Nephron (organoid): ENCODE results near the gene NTM.

Source experiments
- H3K27ac Mint-ChIP-seq, 3 experiments: 2 replicates each; pipeline ENCODE4 v1.8.0; 2020; ENCODE audit warnings: mixed read lengths in 3 of 3, mild to moderate bottlenecking in 2 of 3, moderate library complexity in 1 of 3
- H3K27me3 Mint-ChIP-seq: 2 replicates; pipeline ENCODE4 v1.8.0; 2021; ENCODE audit warnings: low read depth, mild to moderate bottlenecking, moderate library complexity, mixed read lengths
- H3K36me3 Mint-ChIP-seq: 2 replicates; pipeline ENCODE4 v1.8.0; 2020; ENCODE audit warnings: low read depth, mixed read lengths
- H3K4me1 Mint-ChIP-seq: 2 replicates; pipeline ENCODE4 v1.8.0; 2020; ENCODE audit warnings: mixed read lengths
- H3K4me3 Mint-ChIP-seq, 3 experiments: 2 replicates each; pipeline ENCODE4 v1.8.0; 2020; ENCODE audit warnings: mild to moderate bottlenecking in 3 of 3, mixed read lengths in 3 of 3, moderate library complexity in 2 of 3
- H3K9me3 Mint-ChIP-seq: 2 replicates; pipeline ENCODE4 v1.8.0; 2020; ENCODE audit warnings: mixed read lengths
- TF ChIP-seq, protein P1 (sequence below), 3 experiments: fragments of 200-600 bp; sonication (generic); IDR thresholded peaks; one replicate each; pipeline ENCODE4 v1.5.0; 2021; ENCODE audit warnings: antibody characterized with exemption in 3 of 3; ENCODE audit not compliant: unreplicated experiment in 3 of 3

The NTM gene

DNA sequence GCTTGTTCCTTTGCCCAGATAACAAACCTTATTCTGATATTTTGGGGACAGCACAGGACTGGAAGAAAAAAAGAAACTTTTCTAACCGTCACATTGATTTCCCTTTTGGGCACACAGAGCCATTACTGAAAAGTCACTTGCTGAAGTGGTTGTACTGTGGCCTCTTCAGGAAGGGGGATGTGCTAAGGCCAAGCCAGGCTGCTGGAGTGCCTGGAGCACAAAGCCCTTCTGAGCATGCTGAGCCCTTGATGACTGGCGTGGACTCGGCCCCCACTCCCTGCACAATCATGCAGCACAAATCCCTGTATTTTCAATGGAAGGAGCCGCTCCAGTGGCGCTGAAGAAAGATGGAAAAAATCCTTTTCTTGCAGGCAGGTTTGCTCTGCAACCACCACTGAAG is 164.2 kb downstream of the NTM start:
- H3K4me1 Mint-ChIP-seq = peaks cover 25% of the 10 kb centered on the region
- no peak overlapping the region for H3K27ac Mint-ChIP-seq
- no peak overlapping the region for H3K4me3 Mint-ChIP-seq
- peaks cover 5% of the 10 kb centered on the region for H3K9me3 Mint-ChIP-seq
- TF ChIP-seq, protein P1, sequence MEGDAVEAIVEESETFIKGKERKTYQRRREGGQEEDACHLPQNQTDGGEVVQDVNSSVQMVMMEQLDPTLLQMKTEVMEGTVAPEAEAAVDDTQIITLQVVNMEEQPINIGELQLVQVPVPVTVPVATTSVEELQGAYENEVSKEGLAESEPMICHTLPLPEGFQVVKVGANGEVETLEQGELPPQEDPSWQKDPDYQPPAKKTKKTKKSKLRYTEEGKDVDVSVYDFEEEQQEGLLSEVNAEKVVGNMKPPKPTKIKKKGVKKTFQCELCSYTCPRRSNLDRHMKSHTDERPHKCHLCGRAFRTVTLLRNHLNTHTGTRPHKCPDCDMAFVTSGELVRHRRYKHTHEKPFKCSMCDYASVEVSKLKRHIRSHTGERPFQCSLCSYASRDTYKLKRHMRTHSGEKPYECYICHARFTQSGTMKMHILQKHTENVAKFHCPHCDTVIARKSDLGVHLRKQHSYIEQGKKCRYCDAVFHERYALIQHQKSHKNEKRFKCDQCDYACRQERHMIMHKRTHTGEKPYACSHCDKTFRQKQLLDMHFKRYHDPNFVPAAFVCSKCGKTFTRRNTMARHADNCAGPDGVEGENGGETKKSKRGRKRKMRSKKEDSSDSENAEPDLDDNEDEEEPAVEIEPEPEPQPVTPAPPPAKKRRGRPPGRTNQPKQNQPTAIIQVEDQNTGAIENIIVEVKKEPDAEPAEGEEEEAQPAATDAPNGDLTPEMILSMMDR (IDR thresholded peaks at IDR 0.05; ENCODE audit: unreplicated experiment in 3 of 3) = no peak
- H3K36me3 Mint-ChIP-seq = no peaks in the 10 kb centered on the region
- H3K27me3 Mint-ChIP-seq = peaks cover 47% of the 10 kb centered on the region

DNA sequence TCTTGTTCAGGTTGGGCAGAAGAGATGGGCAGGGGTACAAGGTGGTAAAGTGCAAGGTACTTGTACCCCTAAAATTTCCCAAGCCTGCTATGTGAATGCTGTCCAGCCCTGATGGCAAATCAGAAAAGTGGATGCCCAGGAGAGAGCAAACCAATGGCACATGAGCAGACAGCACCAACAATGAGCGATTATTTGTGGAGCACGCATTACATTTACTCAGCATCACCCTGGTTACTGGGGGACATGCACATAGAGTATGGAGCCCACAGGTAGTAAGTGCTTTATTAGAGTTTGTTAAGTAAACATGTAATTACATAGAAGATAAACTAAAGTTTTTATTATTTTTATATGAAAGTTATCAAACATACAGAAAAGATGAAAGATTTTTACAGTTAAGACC is 165.7 kb downstream of the NTM start:
- TF ChIP-seq, protein P1 (IDR thresholded peaks at IDR 0.05; ENCODE audit: unreplicated experiment in 3 of 3) = no peak
- Mint-ChIP-seq H3K4me3 (no peak overlapping the region), H3K4me1 (peaks cover 21% of the 10 kb centered on the region), H3K27me3 (peaks cover 42% of the 10 kb centered on the region), H3K36me3 (no peaks in the 10 kb centered on the region), H3K9me3 (peaks cover 8% of the 10 kb centered on the region), H3K27ac (no peak overlapping the region)

DNA sequence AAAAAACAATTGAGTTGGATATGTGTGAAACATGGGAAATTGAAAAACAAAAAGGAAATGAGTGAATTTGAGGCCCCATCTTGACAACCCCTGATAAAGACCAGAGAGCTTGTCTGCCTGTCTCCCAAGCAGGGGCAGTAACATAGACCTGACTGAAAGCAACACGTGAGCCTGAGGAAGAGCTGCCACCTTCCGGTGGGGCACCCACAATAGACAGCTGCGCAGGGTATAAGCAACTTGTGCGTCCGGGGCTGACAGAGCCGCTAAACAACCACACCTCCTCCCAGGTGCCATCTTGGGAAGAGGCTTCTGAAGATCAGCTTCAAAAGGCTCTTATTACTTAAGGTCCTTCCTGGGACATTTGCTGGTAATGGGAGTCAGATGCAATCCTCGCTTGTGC is 166.8 kb downstream of the NTM start:
- Mint-ChIP-seq H3K27me3 (peaks cover 33% of the 10 kb centered on the region), H3K9me3 (peaks cover 15% of the 10 kb centered on the region), H3K36me3 (peaks cover 4% of the 10 kb centered on the region), H3K4me1 (peaks cover 21% of the 10 kb centered on the region), H3K4me3 (no peak overlapping the region), H3K27ac (no peak overlapping the region)
- TF ChIP-seq, protein P1 (IDR thresholded peaks at IDR 0.05; ENCODE audit: unreplicated experiment in 3 of 3) = no peak

DNA sequence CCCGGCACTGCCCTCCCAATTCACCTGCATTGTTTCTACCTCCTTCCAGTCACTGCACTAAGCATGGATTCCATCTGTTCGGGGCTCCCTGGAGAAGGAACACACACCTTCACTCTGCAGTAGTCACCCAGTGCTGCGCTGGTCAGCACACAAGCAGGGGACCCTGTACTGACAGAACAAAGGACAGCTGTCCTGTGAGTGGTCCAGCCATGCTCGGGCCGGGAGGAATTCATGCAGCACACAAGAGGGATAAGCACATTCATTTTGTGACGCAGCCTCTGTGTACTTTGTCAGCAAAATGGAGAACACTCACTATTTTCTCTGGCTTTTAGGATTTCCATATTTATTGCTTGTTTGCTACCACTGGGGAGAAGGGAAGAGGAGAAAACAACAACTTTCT is 167.3 kb downstream of the NTM start:
- Mint-ChIP-seq H3K9me3 (peaks cover 15% of the 10 kb centered on the region), H3K27me3 (peaks cover 36% of the 10 kb centered on the region)

DNA sequence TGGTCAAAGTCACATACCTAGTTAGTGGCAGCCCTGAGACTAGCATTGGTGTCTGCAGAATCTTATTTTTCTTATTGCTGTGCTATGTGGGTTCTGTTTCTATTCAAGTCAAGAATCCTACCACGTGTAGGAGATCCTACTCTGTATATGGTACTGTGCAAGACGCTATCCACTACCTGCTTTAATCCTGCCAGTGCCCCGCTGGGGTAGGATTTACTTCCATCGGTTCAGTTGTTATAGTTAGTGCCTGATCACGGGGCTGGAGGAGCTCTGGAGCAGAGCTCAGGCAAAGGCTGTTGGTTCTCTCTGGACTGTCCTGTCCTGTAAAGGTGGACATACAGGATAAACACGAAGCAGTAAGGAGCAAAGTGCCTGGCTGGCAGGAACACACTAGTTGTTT is 167.9 kb downstream of the NTM start:
- Mint-ChIP-seq H3K27me3 (peaks cover 39% of the 10 kb centered on the region), H3K9me3 (peaks cover 15% of the 10 kb centered on the region), H3K4me3 (no peak overlapping the region), H3K4me1 (peaks cover 19% of the 10 kb centered on the region), H3K36me3 (peaks cover 4% of the 10 kb centered on the region), H3K27ac (no peak overlapping the region)
- TF ChIP-seq, protein P1 (IDR thresholded peaks at IDR 0.05; ENCODE audit: unreplicated experiment in 3 of 3) = no peak

More for the DNA sequence above, 167.3 kb downstream of the NTM start:
- TF ChIP-seq, protein P1 (IDR thresholded peaks at IDR 0.05; ENCODE audit: unreplicated experiment in 3 of 3) = no peak
- peaks cover 19% of the 10 kb centered on the region for H3K4me1 Mint-ChIP-seq
- H3K27ac Mint-ChIP-seq = no peak overlapping the region
- H3K36me3 Mint-ChIP-seq = peaks cover 4% of the 10 kb centered on the region
- no peak overlapping the region for H3K4me3 Mint-ChIP-seq

DNA sequence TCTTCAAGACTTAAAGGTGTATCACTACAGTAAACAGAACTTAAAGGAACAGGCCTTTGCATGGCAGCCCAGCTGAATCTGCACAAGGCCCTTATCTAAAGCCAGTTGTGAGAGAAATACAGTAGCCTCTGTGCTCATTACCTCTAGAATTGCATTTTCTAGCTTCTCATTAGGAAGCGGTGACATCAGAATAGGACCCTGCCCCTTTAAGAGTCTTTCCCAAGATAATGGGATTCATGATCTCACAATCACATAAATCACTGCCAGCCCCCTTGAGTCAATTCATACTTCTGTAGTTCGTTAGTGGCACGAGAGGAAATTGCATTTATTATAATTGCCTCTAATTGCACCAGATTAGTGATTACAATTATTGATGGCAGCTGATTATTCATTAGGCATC is 170.3 kb downstream of the NTM start:
- Mint-ChIP-seq H3K36me3 (peaks cover 4% of the 10 kb centered on the region), H3K4me3 (no peak overlapping the region), H3K27ac (no peak overlapping the region), H3K4me1 (peaks cover 15% of the 10 kb centered on the region), H3K9me3 (peaks cover 15% of the 10 kb centered on the region), H3K27me3 (peaks cover 33% of the 10 kb centered on the region)
- TF ChIP-seq, protein P1 (IDR thresholded peaks at IDR 0.05; ENCODE audit: unreplicated experiment in 3 of 3) = no peak
